ENCODE results near the gene GPR137. TPM values are rescaled to one million over a fixed set of nuclear protein-coding genes. Genes with fewer than 3 reads are reported as not detected.

The GPR137 gene
- total and polyA plus RNA-seq, 9 of the 15 experiments (the other 6 are each of a cell fraction or from before 2014, with no cell fraction given) = 0.32 to 26.7 (median 10.7) TPM

DNA sequence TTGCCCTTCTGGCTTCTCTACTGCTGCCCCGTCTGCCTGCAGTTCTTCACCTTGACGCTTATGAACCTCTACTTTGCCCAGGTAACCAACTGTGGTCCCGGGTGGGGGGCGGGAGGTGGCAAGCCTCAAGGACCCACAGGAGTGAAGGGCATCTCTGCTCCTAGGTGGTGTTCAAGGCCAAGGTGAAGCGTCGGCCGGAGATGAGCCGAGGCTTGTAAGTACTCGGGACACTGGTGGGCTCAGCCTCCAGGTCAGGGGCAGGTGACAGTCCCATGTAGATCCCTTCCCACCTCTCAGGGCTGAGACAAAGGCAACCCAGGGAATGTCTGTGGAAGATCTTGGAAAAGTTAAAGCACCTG lies 1.1 kb downstream of the GPR137 start:
- Histone ChIP-seq H3K79me2 (ENCODE audit: control insufficient read depth, insufficient read depth, low read length) (peaks cover 12% of the 10 kb centered on the region; the same call in 1 of the 3 replicates), H3K9me3 (replicated peaks; ENCODE audit: control insufficient read depth, insufficient read depth, low read depth, low read length) (no peaks in the 10 kb centered on the region), H3K4me3 (no peak overlapping the region), H3K27me3 (ENCODE audit: control insufficient read depth in 2 of 2, insufficient read depth in 2 of 2, low read length in 2 of 2) (peaks cover 0 to 7% of the 10 kb centered on the region in 2 experiments; a peak in 1 of 5 replicates), H3K9ac (ENCODE audit: insufficient read depth in 1 of 2, low read depth in 2 of 2, low read length in 2 of 2) (peak overlapping the region in 1 of 2 experiments; percentile 93; a peak in 2 of 4 replicates), H4K20me1 (replicated peaks; ENCODE audit: control insufficient read depth, insufficient read depth, low read length) (no peaks in the 10 kb centered on the region), H3K27ac (ENCODE audit: extremely low read depth, low read depth, low read length) (no peak overlapping the region), H2AFZ (ENCODE audit: low read depth, low read length) (no peak overlapping the region), H3K9me1 (ENCODE audit: control insufficient read depth, insufficient read depth, low read length) (no peaks in the 10 kb centered on the region), H3K4me1 (replicated peaks in 1 of 2; ENCODE audit: control insufficient read depth in 2 of 2, insufficient read depth in 2 of 2, low read length in 2 of 2) (peaks cover 7 to 54% of the 10 kb centered on the region in 2 experiments; a peak in 4 of 5 replicates), H3K4me2 (ENCODE audit: insufficient read depth, low read length) (no peak overlapping the region), H3K36me3 (ENCODE audit: control insufficient read depth, insufficient read depth, low read length) (peaks cover 4% of the 10 kb centered on the region; the same call in 1 of the 3 replicates)
- DNase-seq (ENCODE audit: extremely low read depth in 1 of 4, low spot score in 3 of 4) (no peak), ATAC-seq (no peak), FAIRE-seq (no peak)
- BruUV-seq (replicated peaks) = no TSS peak
- 73% methylated on average over 7 of the region's 9 CpGs for WGBS (ENCODE audit: insufficient coverage, low coverage, missing lambda C conversion rate)
- POLR2A ChIA-PET = interaction anchor here (0.6 to 0.9 kb wide), 2 partner anchors 17 to 36 kb away, joined by 3 to 8 read pairs; no protein-coding TSS in a partner anchor
- CTCF ChIA-PET (ENCODE audit: low intra/inter-chr PET ratio) = no interaction called here
- in situ Hi-C loops (cut with MboI) (no loop called here), intact Hi-C loops (cut with micrococcal nuclease) (no loop called here)
- TF ChIP-seq ZNF695 (CRISPR knock-in tag; IDR thresholded peaks at IDR 0.05) (no peak), JUNB (CRISPR knock-in tag; conservative IDR thresholded peaks at IDR 0.05) (no peak), SNRNP70 (optimal IDR thresholded peaks at IDR 0.05; ENCODE audit: low read depth, low read length) (no peak), GABPA (tag; conservative IDR thresholded peaks at IDR 0.05; ENCODE audit: low read depth) (no peak), MAFF (IDR thresholded peaks at IDR 0.05; ENCODE audit: low read length) (no peak), NFRKB (IDR thresholded peaks at IDR 0.05; ENCODE audit: low read depth) (no peak), POLR2B (IDR thresholded peaks at IDR 0.05; ENCODE audit: low read depth, partially characterized antibody) (no peak), RCOR1 (IDR thresholded peaks at IDR 0.05; ENCODE audit: borderline replicate concordance in 1 of 2, low read depth in 2 of 2, low read length in 2 of 2) (no peak), PRPF4 (IDR thresholded peaks at IDR 0.05; ENCODE audit: insufficient read depth, low read depth, low read length, poor library complexity, severe bottlenecking) (no peak), NCOA2 (IDR thresholded peaks at IDR 0.05; ENCODE audit: partially characterized antibody in 2 of 2) (no peak), KDM2B (CRISPR knock-in tag; IDR thresholded peaks at IDR 0.05) (no peak)
- TF ChIP-seq, protein P1, sequence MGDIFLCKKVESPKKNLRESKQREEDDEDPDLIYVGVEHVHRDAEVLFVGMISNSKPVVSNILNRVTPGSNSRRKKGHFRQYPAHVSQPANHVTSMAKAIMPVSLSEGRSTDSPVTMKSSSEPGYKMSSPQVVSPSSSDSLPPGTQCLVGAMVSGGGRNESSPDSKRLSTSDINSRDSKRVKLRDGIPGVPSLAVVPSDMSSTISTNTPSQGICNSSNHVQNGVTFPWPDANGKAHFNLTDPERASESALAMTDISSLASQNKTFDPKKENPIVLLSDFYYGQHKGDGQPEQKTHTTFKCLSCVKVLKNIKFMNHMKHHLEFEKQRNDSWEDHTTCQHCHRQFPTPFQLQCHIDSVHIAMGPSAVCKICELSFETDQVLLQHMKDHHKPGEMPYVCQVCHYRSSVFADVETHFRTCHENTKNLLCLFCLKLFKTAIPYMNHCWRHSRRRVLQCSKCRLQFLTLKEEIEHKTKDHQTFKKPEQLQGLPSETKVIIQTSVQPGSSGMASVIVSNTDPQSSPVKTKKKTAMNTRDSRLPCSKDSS (IDR thresholded peaks at IDR 0.05; ENCODE audit: low read depth, partially characterized antibody) = no peak
- TF ChIP-seq, protein P2, sequence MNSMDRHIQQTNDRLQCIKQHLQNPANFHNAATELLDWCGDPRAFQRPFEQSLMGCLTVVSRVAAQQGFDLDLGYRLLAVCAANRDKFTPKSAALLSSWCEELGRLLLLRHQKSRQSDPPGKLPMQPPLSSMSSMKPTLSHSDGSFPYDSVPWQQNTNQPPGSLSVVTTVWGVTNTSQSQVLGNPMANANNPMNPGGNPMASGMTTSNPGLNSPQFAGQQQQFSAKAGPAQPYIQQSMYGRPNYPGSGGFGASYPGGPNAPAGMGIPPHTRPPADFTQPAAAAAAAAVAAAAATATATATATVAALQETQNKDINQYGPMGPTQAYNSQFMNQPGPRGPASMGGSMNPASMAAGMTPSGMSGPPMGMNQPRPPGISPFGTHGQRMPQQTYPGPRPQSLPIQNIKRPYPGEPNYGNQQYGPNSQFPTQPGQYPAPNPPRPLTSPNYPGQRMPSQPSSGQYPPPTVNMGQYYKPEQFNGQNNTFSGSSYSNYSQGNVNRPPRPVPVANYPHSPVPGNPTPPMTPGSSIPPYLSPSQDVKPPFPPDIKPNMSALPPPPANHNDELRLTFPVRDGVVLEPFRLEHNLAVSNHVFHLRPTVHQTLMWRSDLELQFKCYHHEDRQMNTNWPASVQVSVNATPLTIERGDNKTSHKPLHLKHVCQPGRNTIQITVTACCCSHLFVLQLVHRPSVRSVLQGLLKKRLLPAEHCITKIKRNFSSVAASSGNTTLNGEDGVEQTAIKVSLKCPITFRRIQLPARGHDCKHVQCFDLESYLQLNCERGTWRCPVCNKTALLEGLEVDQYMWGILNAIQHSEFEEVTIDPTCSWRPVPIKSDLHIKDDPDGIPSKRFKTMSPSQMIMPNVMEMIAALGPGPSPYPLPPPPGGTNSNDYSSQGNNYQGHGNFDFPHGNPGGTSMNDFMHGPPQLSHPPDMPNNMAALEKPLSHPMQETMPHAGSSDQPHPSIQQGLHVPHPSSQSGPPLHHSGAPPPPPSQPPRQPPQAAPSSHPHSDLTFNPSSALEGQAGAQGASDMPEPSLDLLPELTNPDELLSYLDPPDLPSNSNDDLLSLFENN (IDR thresholded peaks at IDR 0.05; ENCODE audit: low read depth in 2 of 2, low read length in 2 of 2) = no peak
